H1 (cell line): ENCODE results near the gene CFAP65. TPM values are rescaled to one million over a fixed set of nuclear protein-coding genes. Genes with fewer than 3 reads are reported as not detected.

ENCODE experiments used
- CHD1 ChIP-seq: IDR thresholded peaks from 2 replicates; pipeline ENCODE4 v1.6.1; 2012; ENCODE audit warnings: low read depth, low read length, improper control_type of control experiment
- CTCF ChIP-seq, 3 experiments: IDR thresholded peaks; 1 replicate in 2 of 3; 2 replicates in 1 of 3; pipeline versions ENCODE4 v1.5.1 to v1.6.1; 2011; ENCODE audit warnings: low read length in 3 of 3, mild to moderate bottlenecking in 3 of 3, inconsistent platforms in 2 of 3, low read depth in 1 of 3, moderate library complexity in 1 of 3; ENCODE audit not compliant: insufficient read depth in 1 of 3; ENCODE audit errors: control extremely low read depth in 1 of 3
- E2F6 ChIP-seq: IDR thresholded peaks from 2 replicates; pipeline ENCODE4 v1.6.1; 2012; ENCODE audit warnings: inconsistent platforms
- EZH2 ChIP-seq: fragments of 200-600 bp; sonication (generic); IDR thresholded peaks from 2 replicates; pipeline ENCODE4 v1.7.1; 2012; ENCODE audit warnings: low read depth, mild to moderate bottlenecking, moderate library complexity, low read length, inconsistent platforms; ENCODE audit not compliant: severe bottlenecking
- RXRA ChIP-seq: IDR thresholded peaks from 2 replicates; pipeline ENCODE4 v1.6.1; 2011; ENCODE audit warnings: low read depth, mild to moderate bottlenecking, low read length, moderate library complexity; ENCODE audit not compliant: insufficient read depth
- SIN3A ChIP-seq, 2 experiments: IDR thresholded peaks in 1 of 2; conservative IDR thresholded peaks in 1 of 2; 2 replicates each; pipeline ENCODE4 v1.6.1; 2011 to 2012; ENCODE audit warnings: low read length in 2 of 2, improper control_type of control experiment in 1 of 2, low read depth in 1 of 2, mild to moderate bottlenecking in 1 of 2
- polyA plus RNA-seq, 7 experiments: library from polyadenylated mRNA; depleted of rRNA in 3 of 7; stranded (reverse) in 5 of 7; unstranded in 2 of 7; fragments of >200 nt in 5 of 7; fragments of 200-250 nt in 2 of 7; gene quantifications; 1 replicate in 5 of 7; 2 replicates in 1 of 7; 4 replicates in 1 of 7; pipeline versions ENCODE4 v1.2.1 to v1.2.3, GENCODE V29; 2011 to 2013; ENCODE audit warnings: missing spikeins in 2 of 7, mixed read lengths in 2 of 7
- total RNA-seq: library from RNA; stranded (reverse); fragmentation: NEBNext Ultra II Directional; extraction: Animal tissue kit (Norgen Biotek cat#: 25700); gene quantifications from 2 replicates; pipeline ENCODE4 v1.2.1, GENCODE V29; 2021

Gene CFAP65
- total and polyA plus RNA-seq, 2 of the 8 experiments (the other 6 are each of a cell fraction or from before 2014, with no cell fraction given): 0.19 to 0.45 TPM

GRCh38 chr2:219002395-219003266, 38.7 kb downstream of the CFAP65 start (continued):
- peak in 2 of 3 experiments; percentile 87 to 91; a peak in 3 of 4 replicates for TF ChIP-seq CTCF (IDR thresholded peaks at IDR 0.05; ENCODE audit: control extremely low read depth in 1 of 3, insufficient read depth in 1 of 3, low read depth in 1 of 3, low read length in 3 of 3)
- 0 out of 2 replicates have a peak, but pooled peaks have one; percentile 13 for TF ChIP-seq RXRA
- peak; percentile 72; the same call in 1 of the 2 replicates for TF ChIP-seq E2F6
- no peak for TF ChIP-seq CHD1
- no peak for TF ChIP-seq EZH2
- TF ChIP-seq SIN3A (conservative IDR thresholded peaks at IDR 0.05 in 1 of 2, IDR thresholded peaks at IDR 0.05 in 1 of 2; ENCODE audit: low read depth in 1 of 2, low read length in 2 of 2): peak in 1 of 2 experiments; percentile 31; a peak in 1 of 4 replicates
